ENCODE data around the gene ACAP2.
"Not testable (repeated sequence)": the region's sequence is repeated elsewhere in the genome, so short reads cannot be mapped to it uniquely, and the experiment has no call there.

The ACAP2 gene

GRCh38 chr3:195246581-195246995, 196.2 kb downstream of the ACAP2 start:
- no peak for DNase-seq (ENCODE audit: low read depth)

GRCh38 chr3:195245531-195245951, 197.3 kb downstream of the ACAP2 start:
- DNase-seq (ENCODE audit: low read depth): no peak

DNA sequence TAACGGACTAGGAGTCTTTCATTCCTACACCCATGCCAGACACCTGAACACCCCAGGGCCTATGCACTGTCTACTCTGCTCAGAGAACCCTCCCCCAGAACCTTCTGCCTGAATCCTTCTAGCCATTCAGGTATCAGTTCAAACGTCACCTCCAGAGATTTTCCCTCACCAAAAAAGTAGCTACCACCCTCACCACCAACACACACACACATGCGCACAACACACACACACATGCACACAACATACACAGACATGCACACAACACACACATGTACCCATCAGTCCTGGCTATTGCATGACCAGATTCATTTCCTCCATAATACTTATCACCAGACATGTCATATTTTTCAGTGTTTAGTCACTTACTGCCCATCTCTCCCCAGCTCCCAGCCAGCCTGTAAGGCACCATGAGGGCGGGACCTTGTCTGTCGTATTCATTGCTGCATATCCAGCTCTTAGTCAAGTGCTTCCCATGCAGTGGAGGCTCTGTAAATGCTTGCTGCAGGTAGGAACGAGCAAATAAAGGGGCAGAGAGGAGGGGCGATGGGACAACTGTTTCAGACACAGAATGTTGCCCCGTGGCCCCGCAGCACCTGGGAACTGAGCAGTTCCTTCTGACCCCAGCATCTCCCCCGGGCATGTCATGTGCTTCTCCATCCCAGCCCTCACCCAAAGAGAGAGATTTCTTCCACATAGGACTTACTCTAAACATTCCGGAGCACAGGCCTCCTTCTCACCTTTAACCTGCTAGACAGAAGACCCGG, 201.0 kb downstream of the ACAP2 start:
- no peak for DNase-seq (ENCODE audit: low read depth)

DNA sequence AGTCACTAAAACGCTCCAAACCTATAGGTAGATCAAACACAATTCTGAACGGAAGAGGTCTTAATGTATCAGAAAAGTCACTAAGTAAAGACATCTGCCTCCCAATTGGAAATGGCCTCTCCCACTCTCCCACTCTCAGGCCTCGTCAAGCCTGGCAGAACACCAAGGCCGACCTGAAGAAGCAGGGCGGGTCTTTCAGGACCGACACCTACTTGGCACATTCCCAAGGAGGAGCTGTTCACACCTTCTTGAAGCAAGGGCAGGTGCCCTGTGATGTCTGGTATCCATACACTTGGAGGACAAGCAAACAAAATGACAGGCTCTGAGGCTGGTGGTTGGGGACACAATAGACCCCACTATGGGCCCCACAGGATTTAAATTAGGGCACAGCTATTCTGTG, 201.9 kb downstream of the ACAP2 start:
- no peak for DNase-seq (ENCODE audit: low read depth)

DNA sequence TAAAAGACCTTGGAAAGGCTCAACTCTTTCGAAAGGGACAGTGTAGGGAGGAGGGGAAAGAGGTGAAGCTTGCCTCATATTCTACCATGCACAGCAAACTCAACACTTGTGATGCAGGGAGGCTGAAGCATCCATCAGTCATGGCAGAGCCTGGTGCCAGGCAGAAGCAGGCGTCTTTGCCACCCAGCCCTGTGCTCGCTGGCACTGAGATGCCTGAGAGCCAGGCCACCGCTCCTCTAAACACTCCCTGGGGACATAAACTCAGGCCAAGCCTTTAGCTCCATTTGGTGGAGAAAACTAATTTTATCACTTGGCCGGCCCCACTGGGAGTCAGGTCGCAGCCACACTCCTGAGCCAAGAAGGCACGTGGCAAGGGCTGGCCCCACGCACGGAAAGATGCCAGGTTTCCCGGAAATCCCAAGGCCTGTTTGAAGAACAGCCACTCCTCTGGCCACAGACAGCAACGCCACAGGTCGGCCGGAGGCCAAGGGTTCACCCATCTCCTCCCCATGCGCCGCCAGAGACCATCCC, 202.6 kb downstream of the ACAP2 start:
- no peak for DNase-seq (ENCODE audit: low read depth)

DNA sequence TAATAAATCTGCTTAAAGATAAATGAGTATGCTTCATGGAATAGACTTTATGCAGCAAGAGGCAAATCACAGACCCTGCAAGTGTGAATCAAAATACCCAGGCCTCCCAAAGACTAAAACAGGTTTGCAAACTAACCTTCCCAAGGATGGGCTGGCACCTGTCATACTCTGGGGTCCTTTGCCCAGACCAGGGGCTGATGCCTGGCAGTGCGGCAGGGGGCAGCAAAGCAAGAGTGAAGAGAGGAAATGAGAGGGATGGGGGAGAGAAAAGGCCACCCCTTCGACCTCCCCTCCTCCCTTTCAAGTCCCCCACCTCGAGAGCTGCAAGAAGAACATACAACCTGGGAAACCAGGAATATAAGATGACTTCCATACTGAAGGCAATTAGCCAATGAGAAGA, 203.7 kb downstream of the ACAP2 start:
- DNase-seq (ENCODE audit: low read depth): no peak

DNA sequence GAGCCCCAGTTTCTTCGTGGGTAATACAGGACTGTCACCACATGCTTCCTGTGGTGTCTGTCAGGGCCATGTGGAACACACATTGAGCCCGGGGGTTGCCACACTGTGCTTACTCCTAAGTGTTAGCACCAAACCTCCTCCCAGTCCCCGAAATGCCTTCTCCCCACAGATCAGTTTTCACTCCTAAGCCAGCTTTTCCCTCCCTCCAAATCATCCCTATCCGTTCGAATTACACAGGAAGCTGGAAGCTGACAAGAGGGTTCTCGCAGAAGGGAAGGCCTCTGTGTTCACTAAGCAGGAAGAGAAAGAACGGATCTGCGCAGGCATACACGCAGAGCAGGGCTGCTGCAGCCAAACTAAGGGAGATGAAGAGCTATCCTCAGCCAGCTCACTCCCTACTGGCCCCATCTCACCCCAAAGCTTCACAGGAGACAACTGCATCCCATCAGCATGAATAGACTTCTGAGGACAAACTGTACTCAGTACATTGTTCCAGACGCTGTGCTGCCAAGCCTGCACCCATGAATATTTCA, 204.2 kb downstream of the ACAP2 start:
- no peak for DNase-seq (ENCODE audit: low read depth)

DNA sequence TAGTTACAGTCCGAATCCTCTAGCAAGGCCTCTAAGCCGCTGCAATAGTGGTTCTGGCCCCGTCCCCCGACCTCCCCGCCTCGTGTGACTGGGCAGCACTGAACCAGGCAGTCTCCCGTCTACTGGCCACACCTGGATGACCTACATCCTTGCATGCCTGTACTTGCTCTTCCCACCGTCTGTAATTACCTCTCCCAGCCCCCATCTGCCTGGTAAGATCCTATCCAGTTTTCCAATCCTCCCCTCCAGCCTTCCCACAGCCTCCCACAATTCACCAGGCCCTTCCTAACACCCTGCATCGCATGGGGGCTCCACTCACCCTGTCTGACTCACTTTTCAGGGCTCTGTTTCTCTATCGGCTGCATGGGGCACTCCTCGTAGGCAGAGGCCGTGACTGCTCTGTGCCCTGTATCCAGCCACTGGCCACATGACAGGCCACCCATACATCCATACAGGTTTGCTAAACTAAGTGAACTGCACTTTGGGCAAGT, 204.7 kb downstream of the ACAP2 start:
- DNase-seq (ENCODE audit: low read depth): no peak

- no peak for DNase-seq (ENCODE audit: low read depth)
Observed at GRCh38 chr3:195236801-195237570, 205.8 kb downstream of the ACAP2 start.

- DNase-seq (ENCODE audit: low read depth): no peak
Observed at GRCh38 chr3:195236076-195236798, 206.6 kb downstream of the ACAP2 start.

- no peak for DNase-seq (ENCODE audit: low read depth)
Observed at GRCh38 chr3:195230244-195230643, 212.6 kb downstream of the ACAP2 start.

DNA sequence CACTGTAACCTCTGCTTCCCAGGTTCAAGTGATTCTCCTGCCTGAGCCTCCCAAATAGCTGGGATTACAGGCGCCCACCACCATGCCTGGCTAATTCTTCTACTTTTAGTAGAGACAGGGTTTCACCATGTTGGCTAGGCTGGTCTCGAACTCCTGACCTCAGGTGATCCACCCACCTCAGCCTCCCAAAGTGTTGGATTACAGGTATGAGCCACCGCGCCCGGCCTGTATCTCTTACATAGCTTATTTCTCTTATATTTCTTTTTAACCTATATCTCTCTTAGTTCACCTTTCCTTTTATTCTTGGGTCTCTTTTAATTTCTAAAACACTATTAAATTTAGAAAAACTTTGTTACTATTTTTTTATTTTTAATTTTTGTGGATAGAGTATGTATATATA, 213.9 kb downstream of the ACAP2 start:
- DNase-seq (ENCODE audit: low read depth): not testable (repeated sequence)

GRCh38 chr3:195227871-195228270, 214.9 kb downstream of the ACAP2 start:
- no peak for DNase-seq (ENCODE audit: low read depth)

GRCh38 chr3:195226900-195227447, 215.8 kb downstream of the ACAP2 start:
- no peak for DNase-seq (ENCODE audit: low read depth)

DNA sequence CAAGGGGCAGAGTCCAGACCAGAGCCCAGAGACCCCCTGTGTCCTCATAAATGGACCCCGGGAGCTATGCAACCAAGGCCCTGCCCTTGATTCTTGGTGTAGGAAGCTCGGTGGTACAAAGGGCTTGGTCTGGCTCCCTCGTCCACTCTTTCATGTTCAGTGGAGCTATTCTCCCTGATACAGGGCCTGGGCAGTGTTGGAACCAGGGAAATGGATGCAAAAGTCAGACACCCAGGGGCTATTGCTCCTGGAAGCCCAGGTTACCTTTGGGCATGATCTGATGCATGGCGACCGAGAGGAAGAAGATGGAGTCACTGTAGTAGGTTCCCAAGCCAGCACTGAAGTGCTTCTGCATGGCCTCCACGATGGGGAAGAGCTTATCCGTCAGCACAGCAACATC, 216.4 kb downstream of the ACAP2 start:
- DNase-seq (ENCODE audit: low read depth): no peak

GRCh38 chr3:195224980-195225580, 217.7 kb downstream of the ACAP2 start:
- no peak for DNase-seq (ENCODE audit: low read depth)
